ENCODE measurements around the gene SEMA3D. TPM values are rescaled to one million over a fixed set of nuclear protein-coding genes. Genes with fewer than 3 reads are reported as not detected.

SEMA3D gene
- total RNA-seq, 1 donor from 2014 or later, result 18.8 TPM

GRCh38 chr7:85184599-85185423, 2.0 kb downstream of the SEMA3D start:
- peak; percentile 14 to 92 for DNase-seq (ENCODE audit: low read depth in 2 of 2)

GRCh38 chr7:85183296-85183695, 3.6 kb downstream of the SEMA3D start:
- peak in 1 of 2 donors; percentile 79 for DNase-seq (ENCODE audit: low read depth in 2 of 2)

- no peak for DNase-seq (ENCODE audit: low read depth in 2 of 2)
Observed at GRCh38 chr7:85178531-85179298, 8.1 kb downstream of the SEMA3D start.

- DNase-seq (ENCODE audit: low read depth in 2 of 2), result no peak
Observed at GRCh38 chr7:85177316-85177715, 9.5 kb downstream of the SEMA3D start.

GRCh38 chr7:85176197-85176596, 10.7 kb downstream of the SEMA3D start:
- DNase-seq (ENCODE audit: low read depth in 2 of 2), result no peak

- peak in 1 of 2 donors; percentile 25 for DNase-seq (ENCODE audit: low read depth in 2 of 2)
Observed at GRCh38 chr7:85175217-85175616, 11.6 kb downstream of the SEMA3D start.

GRCh38 chr7:85172530-85172941, 14.3 kb downstream of the SEMA3D start:
- DNase-seq (ENCODE audit: low read depth in 2 of 2), result peak in 1 of 2 donors; percentile 68

GRCh38 chr7:85167636-85168035, 19.2 kb downstream of the SEMA3D start:
- DNase-seq (ENCODE audit: low read depth in 2 of 2), result peak; percentile 15 to 80

GRCh38 chr7:85165263-85165662, 21.6 kb downstream of the SEMA3D start:
- no peak for DNase-seq (ENCODE audit: low read depth in 2 of 2)

GRCh38 chr7:85164376-85164775, 22.5 kb downstream of the SEMA3D start:
- no peak for DNase-seq (ENCODE audit: low read depth in 2 of 2)

- peak in 1 of 2 donors; percentile 22 for DNase-seq (ENCODE audit: low read depth in 2 of 2)
Observed at GRCh38 chr7:85162721-85163120, 24.1 kb downstream of the SEMA3D start.

- peak in 1 of 2 donors; percentile 10 for DNase-seq (ENCODE audit: low read depth in 2 of 2)
Observed at GRCh38 chr7:85160223-85160622, 26.6 kb downstream of the SEMA3D start.

- no peak for DNase-seq (ENCODE audit: low read depth in 2 of 2)
Observed at GRCh38 chr7:85159003-85159402, 27.9 kb downstream of the SEMA3D start.

- no peak for DNase-seq (ENCODE audit: low read depth in 2 of 2)
Observed at GRCh38 chr7:85156661-85157208, 30.1 kb downstream of the SEMA3D start.

GRCh38 chr7:85154282-85154937, 32.4 kb downstream of the SEMA3D start:
- DNase-seq (ENCODE audit: low read depth in 2 of 2), result no peak

GRCh38 chr7:85153715-85154114, 33.1 kb downstream of the SEMA3D start:
- DNase-seq (ENCODE audit: low read depth in 2 of 2), result no peak

GRCh38 chr7:85150624-85151023, 36.2 kb downstream of the SEMA3D start:
- DNase-seq (ENCODE audit: low read depth in 2 of 2), result no peak

GRCh38 chr7:85144771-85145170, 42.1 kb downstream of the SEMA3D start:
- no peak for DNase-seq (ENCODE audit: low read depth in 2 of 2)

- peak; percentile 1 to 56 for DNase-seq (ENCODE audit: low read depth in 2 of 2)
Observed at GRCh38 chr7:85135977-85136376, 50.9 kb downstream of the SEMA3D start.

GRCh38 chr7:85133560-85133959, 53.3 kb downstream of the SEMA3D start:
- DNase-seq (ENCODE audit: low read depth in 2 of 2), result no peak

GRCh38 chr7:85133006-85133405, 53.9 kb downstream of the SEMA3D start:
- DNase-seq (ENCODE audit: low read depth in 2 of 2), result no peak

- DNase-seq (ENCODE audit: low read depth in 2 of 2), result no peak
Observed at GRCh38 chr7:85130702-85131101, 56.2 kb downstream of the SEMA3D start.
